ENCODE results near the gene APOL5. TPM values are rescaled to one million over a fixed set of nuclear protein-coding genes. Genes with fewer than 3 reads are reported as not detected.
"Not testable (repeated sequence)": the region's sequence is repeated elsewhere in the genome, so short reads cannot be mapped to it uniquely, and the experiment has no call there.

APOL5 gene, protein sequence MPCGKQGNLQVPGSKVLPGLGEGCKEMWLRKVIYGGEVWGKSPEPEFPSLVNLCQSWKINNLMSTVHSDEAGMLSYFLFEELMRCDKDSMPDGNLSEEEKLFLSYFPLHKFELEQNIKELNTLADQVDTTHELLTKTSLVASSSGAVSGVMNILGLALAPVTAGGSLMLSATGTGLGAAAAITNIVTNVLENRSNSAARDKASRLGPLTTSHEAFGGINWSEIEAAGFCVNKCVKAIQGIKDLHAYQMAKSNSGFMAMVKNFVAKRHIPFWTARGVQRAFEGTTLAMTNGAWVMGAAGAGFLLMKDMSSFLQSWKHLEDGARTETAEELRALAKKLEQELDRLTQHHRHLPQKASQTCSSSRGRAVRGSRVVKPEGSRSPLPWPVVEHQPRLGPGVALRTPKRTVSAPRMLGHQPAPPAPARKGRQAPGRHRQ
- not detected for total RNA-seq
- polyA plus RNA-seq, result not detected
- long read RNA-seq, donor 1, partial matches to known transcripts, result 8,256 of 8,256 reads
- long read RNA-seq, donor 1, other reads (novel, unspliced or antisense), result 0 of 8,256 reads
- long read RNA-seq, donor 2, result 0 reads
- long read RNA-seq, donor 3, result 0 reads
- long read RNA-seq, donor 4, partial matches to known transcripts, result 4,650 of 4,650 reads
- long read RNA-seq, donor 4, other reads (novel, unspliced or antisense), result 0 of 4,650 reads
- long read RNA-seq, donor 5, result 0 reads

DNA sequence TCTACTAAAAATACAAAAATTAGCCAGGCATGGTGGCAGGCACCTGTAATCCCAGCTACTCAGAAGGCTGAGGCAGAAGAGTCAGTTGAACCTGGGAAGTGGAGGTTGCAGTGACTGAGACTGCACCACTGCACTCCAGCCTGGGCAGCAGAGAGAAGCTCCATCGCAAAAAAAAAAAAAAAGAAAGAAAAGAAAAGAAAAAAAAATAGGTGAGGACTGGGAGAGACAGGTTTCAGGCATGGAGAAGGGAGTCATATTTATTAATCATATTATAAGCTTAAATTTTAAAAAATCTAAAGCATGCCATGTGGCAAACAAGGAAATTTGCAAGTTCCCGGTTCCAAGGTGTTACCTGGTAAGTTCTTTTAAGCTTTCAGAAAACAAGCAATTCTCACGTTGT, at the start of gene APOL5:
APOL5 (plus strand) TSS at position 301 of the 400 bp plus-strand sequence; CDS start at position 301, 0 bp downstream.
- ATAC-seq (ENCODE audit: insufficient read depth, low FRiP score) (no peak), DNase-seq (no peak)
- H3K9ac ChIP-seq (ENCODE audit: insufficient read depth in 1 of 2, low read length in 2 of 2), result no peak within 1 kb of the TSS
- TF ChIP-seq, protein P1, sequence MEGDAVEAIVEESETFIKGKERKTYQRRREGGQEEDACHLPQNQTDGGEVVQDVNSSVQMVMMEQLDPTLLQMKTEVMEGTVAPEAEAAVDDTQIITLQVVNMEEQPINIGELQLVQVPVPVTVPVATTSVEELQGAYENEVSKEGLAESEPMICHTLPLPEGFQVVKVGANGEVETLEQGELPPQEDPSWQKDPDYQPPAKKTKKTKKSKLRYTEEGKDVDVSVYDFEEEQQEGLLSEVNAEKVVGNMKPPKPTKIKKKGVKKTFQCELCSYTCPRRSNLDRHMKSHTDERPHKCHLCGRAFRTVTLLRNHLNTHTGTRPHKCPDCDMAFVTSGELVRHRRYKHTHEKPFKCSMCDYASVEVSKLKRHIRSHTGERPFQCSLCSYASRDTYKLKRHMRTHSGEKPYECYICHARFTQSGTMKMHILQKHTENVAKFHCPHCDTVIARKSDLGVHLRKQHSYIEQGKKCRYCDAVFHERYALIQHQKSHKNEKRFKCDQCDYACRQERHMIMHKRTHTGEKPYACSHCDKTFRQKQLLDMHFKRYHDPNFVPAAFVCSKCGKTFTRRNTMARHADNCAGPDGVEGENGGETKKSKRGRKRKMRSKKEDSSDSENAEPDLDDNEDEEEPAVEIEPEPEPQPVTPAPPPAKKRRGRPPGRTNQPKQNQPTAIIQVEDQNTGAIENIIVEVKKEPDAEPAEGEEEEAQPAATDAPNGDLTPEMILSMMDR (IDR thresholded peaks at IDR 0.05; ENCODE audit: control extremely low read depth, extremely low read depth), result no peak
- no peaks in the 10 kb centered on the region for H3K36me3 ChIP-seq (ENCODE audit: control insufficient read depth in 4 of 4, insufficient read depth in 4 of 4, low read length in 4 of 4)
- no peak within 1 kb of the TSS for H3K4me3 ChIP-seq
- no peaks in the 10 kb centered on the region for H3K27me3 ChIP-seq (ENCODE audit: control insufficient read depth in 3 of 3, insufficient read depth in 3 of 3, low read length in 2 of 3)
- no peaks in the 10 kb centered on the region for H3K4me1 ChIP-seq (ENCODE audit: control insufficient read depth in 5 of 5, insufficient read depth in 5 of 5, low read length in 5 of 5)
- 75 to 80% methylated on average over 3 of the region's 3 CpGs for WGBS, 2 donors
- H3K9me3 ChIP-seq (ENCODE audit: control insufficient read depth in 4 of 4, insufficient read depth in 3 of 4, low read length in 3 of 4), result no peaks in the 10 kb centered on the region
- H3K27ac ChIP-seq (ENCODE audit: low read depth in 1 of 2, low read length in 1 of 2), result no peak within 1 kb of the TSS

DNA sequence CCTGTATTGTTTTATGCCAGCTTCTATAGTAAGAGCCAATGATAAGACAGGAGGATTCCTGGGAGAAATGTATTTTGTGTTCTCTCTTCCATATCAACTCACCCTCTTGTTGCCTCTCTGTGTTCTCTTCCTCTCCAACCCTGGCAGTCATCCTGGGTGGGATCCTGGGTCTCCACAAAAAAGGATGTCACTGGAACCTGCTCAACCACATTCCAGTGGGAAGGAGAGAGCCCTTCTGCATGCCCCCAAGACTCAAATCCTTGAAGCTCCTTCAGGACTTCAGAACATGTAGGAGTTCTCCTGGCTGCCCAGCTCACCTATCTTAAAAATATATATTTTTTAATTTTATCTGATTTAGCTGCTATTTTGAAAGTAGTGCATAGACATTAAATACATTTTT, 43.3 kb upstream of the APOL5 start:
- no peak overlapping the region for H3K27ac ChIP-seq (ENCODE audit: low read depth in 1 of 2, low read length in 1 of 2)
- no peak overlapping the region for H3K4me3 ChIP-seq
- no peaks in the 10 kb centered on the region for H3K36me3 ChIP-seq (ENCODE audit: control insufficient read depth in 4 of 4, insufficient read depth in 4 of 4, low read length in 4 of 4)
- peaks cover 0 to 2% (median 0%) of the 10 kb centered on the region in 4 donors for H3K9me3 ChIP-seq (ENCODE audit: control insufficient read depth in 4 of 4, insufficient read depth in 3 of 4, low read length in 3 of 4)
- peaks cover 0 to 7% (median 0%) of the 10 kb centered on the region in 5 donors for H3K4me1 ChIP-seq (ENCODE audit: control insufficient read depth in 5 of 5, insufficient read depth in 5 of 5, low read length in 5 of 5)
- peaks cover 0 to 3% (median 0%) of the 10 kb centered on the region in 3 donors for H3K27me3 ChIP-seq (ENCODE audit: control insufficient read depth in 3 of 3, insufficient read depth in 3 of 3, low read length in 2 of 3)
- no peak overlapping the region for H3K9ac ChIP-seq (ENCODE audit: insufficient read depth in 1 of 2, low read length in 2 of 2)
- TF ChIP-seq, protein P1 (IDR thresholded peaks at IDR 0.05; ENCODE audit: control extremely low read depth, extremely low read depth), result no peak
- DNase-seq (no peak), ATAC-seq (ENCODE audit: insufficient read depth, low FRiP score) (no peak)

DNA sequence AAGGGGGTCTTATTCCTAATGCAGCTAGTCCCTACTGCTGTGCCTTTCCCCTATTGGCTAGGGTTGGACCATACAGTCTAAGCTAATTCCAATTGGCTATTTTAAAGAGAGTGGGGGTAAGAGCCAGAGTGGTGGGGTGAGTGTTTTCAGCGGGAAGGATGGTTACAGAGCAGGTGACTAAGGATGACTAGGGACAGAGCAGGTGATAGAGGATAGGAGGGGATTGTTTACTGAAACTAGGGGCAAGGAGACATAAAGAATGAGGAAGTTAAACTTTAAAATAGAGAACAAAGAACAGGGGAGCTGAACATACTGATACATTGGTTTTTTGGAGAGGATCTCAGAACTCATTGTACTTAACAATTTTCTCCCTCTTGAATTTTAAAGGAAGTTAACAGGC, 41.6 kb upstream of the APOL5 start:
- H3K36me3 ChIP-seq (ENCODE audit: control insufficient read depth in 4 of 4, insufficient read depth in 4 of 4, low read length in 4 of 4); H3K4me3 ChIP-seq; H3K4me1 ChIP-seq (ENCODE audit: control insufficient read depth in 5 of 5, insufficient read depth in 5 of 5, low read length in 5 of 5); DNase-seq; H3K27me3 ChIP-seq (ENCODE audit: control insufficient read depth in 3 of 3, insufficient read depth in 3 of 3, low read length in 2 of 3); H3K9me3 ChIP-seq (ENCODE audit: control insufficient read depth in 4 of 4, insufficient read depth in 3 of 4, low read length in 3 of 4); H3K27ac ChIP-seq (ENCODE audit: low read depth in 1 of 2, low read length in 1 of 2); ATAC-seq (ENCODE audit: insufficient read depth, low FRiP score); H3K9ac ChIP-seq (ENCODE audit: insufficient read depth in 1 of 2, low read length in 2 of 2): not testable (repeated sequence)
- WGBS, 2 donors, result 40 to 84% methylated on average over 1 of the region's 1 CpG

DNA sequence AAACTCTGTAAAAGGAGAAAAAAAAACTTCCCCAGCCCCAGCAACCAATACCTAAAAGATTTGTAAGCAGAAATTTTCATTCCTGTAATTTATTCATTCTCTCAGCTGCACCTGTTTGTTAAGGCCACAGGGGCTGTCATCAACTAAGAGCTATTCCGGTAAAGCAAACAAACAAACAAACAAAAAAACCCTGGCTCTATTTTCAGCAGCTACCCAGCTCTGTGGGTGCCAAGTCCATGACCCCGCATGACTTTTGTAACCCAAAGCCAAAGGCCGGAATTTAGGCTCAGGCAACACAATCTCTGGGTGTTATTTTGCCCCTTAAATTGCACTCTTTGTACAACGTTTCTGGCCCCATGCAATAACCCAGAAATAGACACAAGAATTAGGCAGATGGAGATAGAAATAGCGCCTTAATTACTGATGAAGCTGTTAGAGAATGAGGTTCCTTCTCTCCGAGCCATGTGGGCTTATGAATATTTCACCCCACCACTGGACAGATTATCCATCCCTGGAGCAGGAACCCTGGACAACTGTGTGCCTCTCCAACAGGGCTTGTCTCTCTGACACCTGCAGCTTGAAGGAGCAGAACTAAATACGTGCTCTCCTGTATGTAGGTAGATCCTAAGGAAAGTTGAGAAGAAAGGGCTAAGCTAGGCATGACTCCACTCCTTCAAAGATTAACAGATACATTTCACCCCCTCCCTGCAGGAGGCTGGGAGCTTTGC, 40.0 kb upstream of the APOL5 start:
- peaks cover 0 to 4% (median 2%) of the 10 kb centered on the region in 4 donors for H3K9me3 ChIP-seq (ENCODE audit: control insufficient read depth in 4 of 4, insufficient read depth in 3 of 4, low read length in 3 of 4)
- H3K36me3 ChIP-seq (ENCODE audit: control insufficient read depth in 4 of 4, insufficient read depth in 4 of 4, low read length in 4 of 4), result no peaks in the 10 kb centered on the region
- TF ChIP-seq, protein P1 (IDR thresholded peaks at IDR 0.05; ENCODE audit: control extremely low read depth, extremely low read depth), result no peak
- no peak overlapping the region for H3K4me3 ChIP-seq
- no peak overlapping the region for H3K27ac ChIP-seq (ENCODE audit: low read depth in 1 of 2, low read length in 1 of 2)
- ATAC-seq (ENCODE audit: insufficient read depth, low FRiP score), result no peak
- H3K27me3 ChIP-seq (ENCODE audit: control insufficient read depth in 3 of 3, insufficient read depth in 3 of 3, low read length in 2 of 3), result no peaks in the 10 kb centered on the region
- peaks cover 0 to 7% (median 0%) of the 10 kb centered on the region in 5 donors for H3K4me1 ChIP-seq (ENCODE audit: control insufficient read depth in 5 of 5, insufficient read depth in 5 of 5, low read length in 5 of 5)
- no peak for DNase-seq
- H3K9ac ChIP-seq (ENCODE audit: insufficient read depth in 1 of 2, low read length in 2 of 2), result no peak overlapping the region
- 87 to 90% methylated on average over 7 of the region's 7 CpGs for WGBS, 2 donors
